Measurements from ENCODE around the gene MMP12. TPM values are rescaled to one million over a fixed set of nuclear protein-coding genes. Genes with fewer than 3 reads are reported as not detected.

Gene MMP12
- polyA plus RNA-seq, 2 of the 4 experiments (the other 2 are of a cell fraction) = not detected

GRCh38 chr11:102831128-102831488, 43.7 kb downstream of the MMP12 start (continued):
- TF ChIP-seq CHD2 (IDR thresholded peaks at IDR 0.05; ENCODE audit: low read length, partially characterized antibody) = no peak
- no peak for TF ChIP-seq CEBPB (IDR thresholded peaks at IDR 0.05)
- TF ChIP-seq FOSL2 (IDR thresholded peaks at IDR 0.05) = no peak
- TF ChIP-seq FOSL2 (CRISPR knock-in tag; IDR thresholded peaks at IDR 0.05) = no peak
- TF ChIP-seq JUN (IDR thresholded peaks at IDR 0.05) = no peak
- TF ChIP-seq CBX2 (IDR thresholded peaks at IDR 0.05; ENCODE audit: borderline replicate concordance, low read depth) = no peak
- TF ChIP-seq ZC3H11A (IDR thresholded peaks at IDR 0.05) = no peak
- TF ChIP-seq JUNB (IDR thresholded peaks at IDR 0.05) = no peak

GRCh38 chr11:102830001-102830727, 44.6 kb downstream of the MMP12 start:
- ChIA-PET POLR2A (no interaction called here), CTCF (interaction anchor here (1.0 to 1.6 kb wide), 2 partner anchors 10 to 111 kb away, joined by 3 to 4 read pairs; no protein-coding TSS in a partner anchor)
- 37% methylated on average over 5 of the region's 5 CpGs for whole genome bisulfite sequencing (ENCODE audit: missing lambda C conversion rate)
- Histone ChIP-seq H3K4me2 (no peak overlapping the region), H3K9me3 (no peaks in the 10 kb centered on the region), H3K4me1 (no peaks in the 10 kb centered on the region), H3K4me3 (no peak overlapping the region), H3K27ac (no peak overlapping the region)
- ATAC-seq = no peak
- DNase-seq (ENCODE audit: low read depth in 1 of 2, low spot score in 1 of 2) = no peak
- no peak for TF ChIP-seq USF2 (IDR thresholded peaks at IDR 0.05)
- no peak for TF ChIP-seq ZNF302 (CRISPR knock-in tag; IDR thresholded peaks at IDR 0.05)
- TF ChIP-seq NR3C1 (IDR thresholded peaks at IDR 0.05) = no peak
- no peak for TF ChIP-seq FOXS1 (CRISPR knock-in tag; IDR thresholded peaks at IDR 0.05)
- no peak for TF ChIP-seq FOSB (CRISPR knock-in tag; IDR thresholded peaks at IDR 0.05)
- TF ChIP-seq HMGXB4 (CRISPR knock-in tag; IDR thresholded peaks at IDR 0.05; ENCODE audit: borderline replicate concordance) = no peak
- no peak for TF ChIP-seq BCL3 (IDR thresholded peaks at IDR 0.05)
- TF ChIP-seq ZFP36 (IDR thresholded peaks at IDR 0.05; ENCODE audit: borderline replicate concordance, partially characterized antibody) = no peak
- TF ChIP-seq RCOR1 (IDR thresholded peaks at IDR 0.05; ENCODE audit: low read depth, low read length) = no peak
- no peak for TF ChIP-seq EP300 (IDR thresholded peaks at IDR 0.05)
- no peak for FAIRE-seq

GRCh38 chr11:102829316-102830000, 45.3 kb downstream of the MMP12 start:
- Histone ChIP-seq H3K9me3 (no peaks in the 10 kb centered on the region), H3K27ac (no peak overlapping the region), H3K4me1 (no peaks in the 10 kb centered on the region), H3K4me2 (no peak overlapping the region), H3K4me3 (no peak overlapping the region)
- FAIRE-seq = no peak
- ChIA-PET POLR2A (no interaction called here), CTCF (interaction anchor here (1.0 to 1.6 kb wide), 2 partner anchors 9 to 112 kb away, joined by 3 to 4 read pairs; no protein-coding TSS in a partner anchor)
- no peak for TF ChIP-seq REST (IDR thresholded peaks at IDR 0.05)
- WGBS (ENCODE audit: missing lambda C conversion rate) = 37% methylated on average over 6 of the region's 6 CpGs
- no peak for DNase-seq (ENCODE audit: low read depth in 1 of 2, low spot score in 1 of 2)
- ATAC-seq = no peak

Measured in A549 (cell line).